RWPE2 (cell line): ENCODE measurements around the gene TBC1D2.

Source experiments
- ATAC-seq: fragments of 200-7000 bp; cut with Tn5 transposase; 3 replicates; pipeline ENCODE4 v1.9.1; 2021; ENCODE audit warnings: low read depth
- DNase-seq: peaks from one replicate; pipeline ENCODE4 v3.0.0-alpha.2; 2020; ENCODE audit warnings: low spot score
- H3K27ac ChIP-seq: fragments of 450-650 bp; 2 replicates; pipeline ENCODE4 v1.5.1; 2017; ENCODE audit warnings: mild to moderate bottlenecking; ENCODE audit not compliant: poor library complexity, severe bottlenecking
- H3K27me3 ChIP-seq: fragments of 250-450 bp; sonication (Bioruptor Pico); 2 replicates; pipeline ENCODE4 v1.5.1; 2021; ENCODE audit warnings: mild to moderate bottlenecking, moderate library complexity; ENCODE audit not compliant: insufficient read depth, poor library complexity, severe bottlenecking
- H3K36me3 ChIP-seq: fragments of 250-450 bp; sonication (Bioruptor Pico); 2 replicates; pipeline ENCODE4 v1.5.1; 2020; ENCODE audit warnings: low read depth, mild to moderate bottlenecking, moderate library complexity
- H3K4me1 ChIP-seq: fragments of 250-450 bp; sonication (Bioruptor Pico); 2 replicates; pipeline ENCODE4 v1.5.1; 2021; ENCODE audit warnings: mild to moderate bottlenecking, moderate library complexity; ENCODE audit not compliant: insufficient read depth, poor library complexity, severe bottlenecking
- H3K4me3 ChIP-seq: fragments of 250-450 bp; sonication (Bioruptor Pico); 2 replicates; pipeline ENCODE4 v1.5.1; 2021; ENCODE audit warnings: mild to moderate bottlenecking, moderate library complexity; ENCODE audit not compliant: severe bottlenecking
- H3K9me3 ChIP-seq: fragments of 250-450 bp; sonication (Bioruptor Pico); 2 replicates; pipeline ENCODE4 v1.5.1; 2021; ENCODE audit warnings: mild to moderate bottlenecking, moderate library complexity; ENCODE audit not compliant: severe bottlenecking
- TF ChIP-seq, protein P1 (sequence below): fragments of 450-650 bp; IDR thresholded peaks from one replicate; pipeline ENCODE4 v1.5.1; 2017; ENCODE audit warnings: mild to moderate bottlenecking, moderate library complexity; ENCODE audit not compliant: poor library complexity, severe bottlenecking

Gene TBC1D2

DNA sequence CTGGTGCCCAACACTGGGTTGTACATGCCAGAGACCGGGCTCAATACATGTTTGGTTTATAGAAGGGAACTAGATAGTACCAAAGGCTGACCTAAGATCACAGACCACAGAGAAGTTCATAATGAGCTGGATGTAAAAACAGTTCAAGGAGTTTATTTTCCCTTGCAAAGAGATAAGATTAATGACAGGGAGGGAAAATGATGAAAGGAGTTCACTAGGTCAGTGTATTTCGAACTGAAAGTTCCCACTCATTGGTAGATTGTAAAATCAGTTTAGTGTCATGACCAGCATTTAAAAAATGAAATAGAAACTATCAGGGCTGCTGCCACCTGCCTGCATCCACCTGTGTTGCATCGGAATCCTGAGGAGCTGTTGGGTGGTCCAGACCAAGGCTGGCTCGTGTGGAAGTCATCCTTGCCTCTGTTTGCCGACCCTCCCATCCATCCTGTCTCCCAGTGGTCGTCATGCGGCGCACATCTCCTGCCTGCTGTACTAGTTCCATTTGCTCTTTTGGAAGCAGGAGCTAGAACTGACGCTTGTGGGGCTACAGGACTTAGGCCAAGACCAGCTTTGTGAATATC lies 21.1 kb downstream of the TBC1D2 start:
- H3K27me3 ChIP-seq, result no peaks in the 10 kb centered on the region
- H3K9me3 ChIP-seq, result no peaks in the 10 kb centered on the region
- ATAC-seq, result no peak
- no peak for DNase-seq
- H3K27ac ChIP-seq, result peak overlapping the region; percentile 99
- peaks cover 98% of the 10 kb centered on the region for H3K36me3 ChIP-seq
- no peak overlapping the region for H3K4me3 ChIP-seq
- TF ChIP-seq, protein P1, sequence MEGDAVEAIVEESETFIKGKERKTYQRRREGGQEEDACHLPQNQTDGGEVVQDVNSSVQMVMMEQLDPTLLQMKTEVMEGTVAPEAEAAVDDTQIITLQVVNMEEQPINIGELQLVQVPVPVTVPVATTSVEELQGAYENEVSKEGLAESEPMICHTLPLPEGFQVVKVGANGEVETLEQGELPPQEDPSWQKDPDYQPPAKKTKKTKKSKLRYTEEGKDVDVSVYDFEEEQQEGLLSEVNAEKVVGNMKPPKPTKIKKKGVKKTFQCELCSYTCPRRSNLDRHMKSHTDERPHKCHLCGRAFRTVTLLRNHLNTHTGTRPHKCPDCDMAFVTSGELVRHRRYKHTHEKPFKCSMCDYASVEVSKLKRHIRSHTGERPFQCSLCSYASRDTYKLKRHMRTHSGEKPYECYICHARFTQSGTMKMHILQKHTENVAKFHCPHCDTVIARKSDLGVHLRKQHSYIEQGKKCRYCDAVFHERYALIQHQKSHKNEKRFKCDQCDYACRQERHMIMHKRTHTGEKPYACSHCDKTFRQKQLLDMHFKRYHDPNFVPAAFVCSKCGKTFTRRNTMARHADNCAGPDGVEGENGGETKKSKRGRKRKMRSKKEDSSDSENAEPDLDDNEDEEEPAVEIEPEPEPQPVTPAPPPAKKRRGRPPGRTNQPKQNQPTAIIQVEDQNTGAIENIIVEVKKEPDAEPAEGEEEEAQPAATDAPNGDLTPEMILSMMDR, result peak; percentile 7
- peaks cover 18% of the 10 kb centered on the region for H3K4me1 ChIP-seq

DNA sequence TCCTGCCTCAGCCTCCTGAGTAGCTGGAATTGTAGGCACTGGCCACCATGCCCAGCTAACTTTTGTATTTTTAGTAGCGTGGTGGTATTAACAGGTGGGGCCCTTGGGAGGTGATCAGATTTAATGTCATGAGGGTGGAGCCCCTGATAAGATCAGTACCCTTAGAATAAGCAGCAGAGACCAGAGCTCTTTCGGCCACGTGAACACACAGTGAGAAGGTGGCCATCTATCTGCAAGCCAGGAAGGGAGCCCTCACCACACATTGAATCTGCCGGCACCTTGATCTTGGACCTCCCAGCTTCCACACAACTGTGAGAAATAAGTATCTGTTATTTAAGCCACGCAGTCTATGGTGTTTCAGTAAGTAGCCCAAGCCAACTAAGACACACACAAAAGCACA lies 22.5 kb downstream of the TBC1D2 start:
- TF ChIP-seq, protein P1, result no peak
- ATAC-seq (no peak), DNase-seq (no peak)
- H3K36me3 ChIP-seq, result peaks cover 98% of the 10 kb centered on the region
- no peaks in the 10 kb centered on the region for H3K9me3 ChIP-seq
- H3K4me3 ChIP-seq, result no peak overlapping the region
- H3K4me1 ChIP-seq, result peaks cover 18% of the 10 kb centered on the region
- no peaks in the 10 kb centered on the region for H3K27me3 ChIP-seq
- H3K27ac ChIP-seq, result peak overlapping the region; percentile 99

DNA sequence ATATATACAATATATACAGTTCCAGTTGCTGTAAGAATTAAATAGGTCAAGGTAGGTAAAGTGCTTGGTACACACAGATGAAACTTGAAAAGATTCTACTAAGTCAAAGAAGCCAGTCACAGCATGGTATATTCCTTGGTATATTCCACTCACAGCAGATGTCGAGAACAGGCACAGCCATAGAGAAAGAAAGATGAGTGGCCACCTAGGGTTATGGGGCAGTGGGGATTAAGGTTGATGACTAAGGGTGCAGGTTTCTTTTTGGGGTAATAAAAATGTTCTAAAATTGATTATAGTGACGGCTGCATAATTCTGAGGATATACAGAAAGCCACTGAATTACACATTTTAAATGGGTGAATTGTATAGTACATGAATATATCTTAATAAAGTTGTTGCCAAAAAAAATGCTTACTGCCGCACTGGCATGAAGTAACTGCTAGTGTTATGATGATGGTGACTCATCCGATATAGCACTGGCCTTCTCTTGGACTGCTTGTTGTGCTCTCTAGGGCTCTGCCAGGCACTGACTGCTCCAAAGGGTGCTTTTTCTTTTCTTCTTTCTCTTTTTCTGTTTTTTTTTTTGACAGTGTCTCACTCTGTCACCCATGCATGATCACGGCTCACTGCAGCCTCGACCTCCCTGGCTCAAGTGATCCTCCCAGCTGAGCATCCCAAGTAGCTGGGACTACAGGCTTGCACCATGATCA lies 23.5 kb downstream of the TBC1D2 start:
- Histone ChIP-seq H3K27me3 (no peaks in the 10 kb centered on the region), H3K4me3 (no peak overlapping the region), H3K4me1 (peaks cover 22% of the 10 kb centered on the region), H3K27ac (peak overlapping the region; percentile 99), H3K36me3 (peaks cover 98% of the 10 kb centered on the region), H3K9me3 (no peaks in the 10 kb centered on the region)
- DNase-seq, result no peak
- TF ChIP-seq, protein P1, result no peak
- ATAC-seq, result peak; percentile 91

DNA sequence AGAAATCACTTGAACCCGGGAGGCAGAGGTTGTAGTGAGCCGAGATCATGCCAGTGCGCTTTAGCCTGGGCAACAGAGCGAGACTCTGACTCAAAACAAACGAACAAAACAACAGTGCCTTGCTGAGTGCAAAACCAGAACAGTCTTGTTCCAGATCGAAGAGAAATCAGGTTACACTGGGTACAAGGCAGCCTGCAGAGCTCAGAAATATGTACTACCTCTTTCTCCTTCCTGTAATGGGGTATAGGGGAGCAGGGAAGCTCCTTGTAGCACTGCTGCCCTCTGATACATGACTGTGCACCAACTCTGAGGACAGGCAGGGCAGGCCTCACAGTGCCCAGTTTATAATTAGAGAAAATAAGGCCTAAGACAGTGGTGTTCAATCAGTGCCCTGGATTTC lies 24.7 kb downstream of the TBC1D2 start:
- H3K4me1 ChIP-seq, result peaks cover 31% of the 10 kb centered on the region
- no peak overlapping the region for H3K4me3 ChIP-seq
- DNase-seq, result no peak
- no peaks in the 10 kb centered on the region for H3K27me3 ChIP-seq
- H3K9me3 ChIP-seq, result no peaks in the 10 kb centered on the region
- TF ChIP-seq, protein P1, result no peak
- ATAC-seq, result no peak
- H3K27ac ChIP-seq, result peak overlapping the region; percentile 99
- H3K36me3 ChIP-seq, result peaks cover 98% of the 10 kb centered on the region

DNA sequence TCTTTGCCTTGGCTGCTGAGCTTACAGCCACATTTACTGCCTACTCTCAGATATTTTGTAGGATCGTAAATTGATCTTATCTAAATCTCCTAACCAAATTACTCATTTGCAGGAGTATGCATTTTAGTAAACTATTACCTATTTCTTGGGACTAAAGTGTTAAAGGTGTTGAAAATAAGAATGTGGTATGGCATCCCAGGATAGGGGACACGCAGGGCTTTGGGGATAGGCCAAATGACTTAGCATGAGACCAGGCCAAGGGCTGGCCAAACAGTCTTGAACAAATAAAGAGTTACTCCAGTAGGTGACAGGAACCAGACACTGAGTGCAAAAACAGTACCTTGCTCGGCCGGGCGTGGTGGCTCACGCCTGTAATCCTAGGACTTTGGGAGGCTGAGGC lies 25.1 kb downstream of the TBC1D2 start:
- TF ChIP-seq, protein P1, result no peak

More for the DNA sequence above, 25.1 kb downstream of the TBC1D2 start:
- ATAC-seq, result no peak
- Histone ChIP-seq H3K4me3 (no peak overlapping the region), H3K27ac (peak overlapping the region; percentile 99), H3K36me3 (peaks cover 98% of the 10 kb centered on the region), H3K9me3 (no peaks in the 10 kb centered on the region), H3K27me3 (no peaks in the 10 kb centered on the region), H3K4me1 (peaks cover 31% of the 10 kb centered on the region)
- DNase-seq, result no peak
